ENCODE data around the gene PRUNE2. TPM values are rescaled to one million over a fixed set of nuclear protein-coding genes. Genes with fewer than 3 reads are reported as not detected.
"Not testable (repeated sequence)": the region's sequence is repeated elsewhere in the genome, so short reads cannot be mapped to it uniquely, and the experiment has no call there.

The PRUNE2 gene
- total RNA-seq, 2 experiments from 2014 or later, result 0.38 to 0.44 TPM

- no TSS peak for BruUV-seq (replicated peaks)
- H3K9me3 ChIP-seq (ENCODE audit: low read length), result no peaks in the 10 kb centered on the region
- no peaks in the 10 kb centered on the region for H3K9me2 ChIP-seq (ENCODE audit: insufficient read depth, low read length)
- H3K4me3 ChIP-seq (ENCODE audit: low read depth, low read length, poor library complexity, severe bottlenecking), result no peak overlapping the region
- no peak overlapping the region for H3K27ac ChIP-seq (ENCODE audit: low read depth, low read length, poor library complexity, severe bottlenecking)
- no peaks in the 10 kb centered on the region for H3K79me2 ChIP-seq (ENCODE audit: insufficient read depth, low read depth, low read length)
- no peak for TF ChIP-seq CTCF (conservative IDR thresholded peaks at IDR 0.05; ENCODE audit: low read length)
- TF ChIP-seq EZH2phosphoT487 (IDR thresholded peaks at IDR 0.05; ENCODE audit: borderline replicate concordance, low read depth, low read length), result no peak
- H3K4me2 ChIP-seq (ENCODE audit: low read length), result no peak overlapping the region
- POLR2A ChIA-PET, result no interaction called here
- no peak overlapping the region for H2AFZ ChIP-seq (ENCODE audit: low read length)
- no peak for DNase-seq (ENCODE audit: low spot score)
- intact Hi-C loops (cut with micrococcal nuclease; ENCODE audit: unreplicated experiment), result no loop called here
- H4K20me1 ChIP-seq (ENCODE audit: insufficient read depth, low read length), result no peaks in the 10 kb centered on the region
- CTCF ChIA-PET (ENCODE audit: unreplicated experiment), result no interaction called here
- no peaks in the 10 kb centered on the region for H3K36me3 ChIP-seq (ENCODE audit: insufficient read depth, low read length)
- no peaks in the 10 kb centered on the region for H3K4me1 ChIP-seq (ENCODE audit: insufficient read depth, low read length, poor library complexity, severe bottlenecking)
These were observed 46.1 kb downstream of the PRUNE2 start for GRCh38 chr9:76859860-76860259.

- H3K79me2 ChIP-seq (ENCODE audit: insufficient read depth, low read depth, low read length); H3K9me3 ChIP-seq (ENCODE audit: low read length); DNase-seq (ENCODE audit: low spot score); intact Hi-C loops (cut with micrococcal nuclease; ENCODE audit: unreplicated experiment); H3K27ac ChIP-seq (ENCODE audit: low read depth, low read length, poor library complexity, severe bottlenecking); H3K36me3 ChIP-seq (ENCODE audit: insufficient read depth, low read length); H3K4me1 ChIP-seq (ENCODE audit: insufficient read depth, low read length, poor library complexity, severe bottlenecking); H3K4me2 ChIP-seq (ENCODE audit: low read length); H2AFZ ChIP-seq (ENCODE audit: low read length); CTCF ChIA-PET (ENCODE audit: unreplicated experiment); BruUV-seq (replicated peaks); H3K4me3 ChIP-seq (ENCODE audit: low read depth, low read length, poor library complexity, severe bottlenecking); H4K20me1 ChIP-seq (ENCODE audit: insufficient read depth, low read length); H3K9me2 ChIP-seq (ENCODE audit: insufficient read depth, low read length); POLR2A ChIA-PET: not testable (repeated sequence)
These were observed 47.7 kb downstream of the PRUNE2 start for GRCh38 chr9:76858248-76858647.

GRCh38 chr9:76856016-76856415 is 49.9 kb downstream of the PRUNE2 start:
- ChIA-PET CTCF (ENCODE audit: unreplicated experiment) (no interaction called here), POLR2A (interaction anchor here (0.7 to 1.2 kb wide), 2 partner anchors 57 to 82 kb away, joined by 3 to 5 read pairs; no protein-coding TSS in a partner anchor)

More at GRCh38 chr9:76856016-76856415, 49.9 kb downstream of the PRUNE2 start:
- DNase-seq (ENCODE audit: low spot score), result no peak
- no peaks in the 10 kb centered on the region for H3K79me2 ChIP-seq (ENCODE audit: insufficient read depth, low read depth, low read length)
- BruUV-seq (replicated peaks), result no TSS peak
- TF ChIP-seq CTCF (conservative IDR thresholded peaks at IDR 0.05; ENCODE audit: low read length) (no peak), EZH2phosphoT487 (IDR thresholded peaks at IDR 0.05; ENCODE audit: borderline replicate concordance, low read depth, low read length) (no peak)
- H3K4me2 ChIP-seq (ENCODE audit: low read length), result no peak overlapping the region
- no peak overlapping the region for H3K27ac ChIP-seq (ENCODE audit: low read depth, low read length, poor library complexity, severe bottlenecking)
- no peak overlapping the region for H3K4me3 ChIP-seq (ENCODE audit: low read depth, low read length, poor library complexity, severe bottlenecking)
- H3K9me3 ChIP-seq (ENCODE audit: low read length), result no peaks in the 10 kb centered on the region
- H3K4me1 ChIP-seq (ENCODE audit: insufficient read depth, low read length, poor library complexity, severe bottlenecking), result no peaks in the 10 kb centered on the region
- intact Hi-C loops (cut with micrococcal nuclease; ENCODE audit: unreplicated experiment), result no loop called here
- no peaks in the 10 kb centered on the region for H3K9me2 ChIP-seq (ENCODE audit: insufficient read depth, low read length)
- no peak overlapping the region for H2AFZ ChIP-seq (ENCODE audit: low read length)
- H3K36me3 ChIP-seq (ENCODE audit: insufficient read depth, low read length), result no peaks in the 10 kb centered on the region
- H4K20me1 ChIP-seq (ENCODE audit: insufficient read depth, low read length), result no peaks in the 10 kb centered on the region

All from OCI-LY7 (cell line).